ENCODE measurements around the gene KLC1.

DNA sequence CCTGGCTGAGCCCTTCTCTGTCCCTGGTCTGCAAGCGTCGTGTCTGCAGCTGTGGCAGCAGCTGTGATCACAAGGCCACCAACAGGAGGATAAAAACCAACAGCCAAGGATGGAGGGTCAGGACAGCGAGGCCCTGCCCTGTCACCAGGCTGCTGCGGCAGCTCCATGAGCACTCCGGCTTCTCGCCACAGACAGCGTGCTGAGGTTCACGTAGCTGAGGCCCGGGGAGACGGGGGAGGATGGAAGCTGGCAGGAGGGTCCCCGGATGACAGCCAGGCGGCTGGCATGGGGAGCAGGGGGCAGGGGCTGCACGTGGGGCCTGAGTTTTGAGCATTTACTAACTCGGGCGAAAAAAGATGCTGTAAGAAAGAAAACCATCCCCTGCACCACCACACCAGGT is 80.8 kb downstream of the KLC1 start:
- TF ChIP-seq POLR2A (IDR thresholded peaks at IDR 0.05): no peak
- TF ChIP-seq, protein P1, sequence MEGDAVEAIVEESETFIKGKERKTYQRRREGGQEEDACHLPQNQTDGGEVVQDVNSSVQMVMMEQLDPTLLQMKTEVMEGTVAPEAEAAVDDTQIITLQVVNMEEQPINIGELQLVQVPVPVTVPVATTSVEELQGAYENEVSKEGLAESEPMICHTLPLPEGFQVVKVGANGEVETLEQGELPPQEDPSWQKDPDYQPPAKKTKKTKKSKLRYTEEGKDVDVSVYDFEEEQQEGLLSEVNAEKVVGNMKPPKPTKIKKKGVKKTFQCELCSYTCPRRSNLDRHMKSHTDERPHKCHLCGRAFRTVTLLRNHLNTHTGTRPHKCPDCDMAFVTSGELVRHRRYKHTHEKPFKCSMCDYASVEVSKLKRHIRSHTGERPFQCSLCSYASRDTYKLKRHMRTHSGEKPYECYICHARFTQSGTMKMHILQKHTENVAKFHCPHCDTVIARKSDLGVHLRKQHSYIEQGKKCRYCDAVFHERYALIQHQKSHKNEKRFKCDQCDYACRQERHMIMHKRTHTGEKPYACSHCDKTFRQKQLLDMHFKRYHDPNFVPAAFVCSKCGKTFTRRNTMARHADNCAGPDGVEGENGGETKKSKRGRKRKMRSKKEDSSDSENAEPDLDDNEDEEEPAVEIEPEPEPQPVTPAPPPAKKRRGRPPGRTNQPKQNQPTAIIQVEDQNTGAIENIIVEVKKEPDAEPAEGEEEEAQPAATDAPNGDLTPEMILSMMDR (IDR thresholded peaks at IDR 0.05): no peak

Measured in heart left ventricle (tissue), 13 donors.